ENCODE results near the gene OPN4.

DNA sequence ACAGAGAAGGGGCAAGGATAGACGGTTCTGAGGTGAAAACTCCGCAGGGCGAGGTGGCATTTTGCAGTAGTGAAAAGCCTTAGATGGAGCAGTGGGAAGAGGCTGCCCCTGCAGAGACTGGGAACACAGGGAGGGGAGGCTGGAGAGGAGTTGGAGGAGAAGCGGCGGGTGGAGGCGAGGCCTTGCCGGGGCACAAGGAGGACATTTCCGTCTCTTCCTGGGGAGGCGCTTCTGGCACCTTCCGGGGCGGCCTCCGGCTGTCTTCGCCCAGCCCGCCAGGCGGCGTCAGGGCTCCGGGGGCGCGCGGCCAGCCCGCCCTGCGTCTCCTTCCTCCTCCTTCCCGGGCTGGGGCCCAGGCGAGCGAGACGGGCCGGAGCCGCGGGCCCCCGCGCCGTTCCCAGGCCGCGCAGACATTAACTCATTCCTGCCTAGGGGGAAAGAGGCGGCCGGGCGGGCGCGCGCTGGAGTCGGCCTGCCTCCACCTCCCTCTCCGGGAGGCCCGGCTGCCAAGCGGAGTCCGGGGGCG lies 56.7 kb downstream of the OPN4 start:
- TF ChIP-seq, protein P1, sequence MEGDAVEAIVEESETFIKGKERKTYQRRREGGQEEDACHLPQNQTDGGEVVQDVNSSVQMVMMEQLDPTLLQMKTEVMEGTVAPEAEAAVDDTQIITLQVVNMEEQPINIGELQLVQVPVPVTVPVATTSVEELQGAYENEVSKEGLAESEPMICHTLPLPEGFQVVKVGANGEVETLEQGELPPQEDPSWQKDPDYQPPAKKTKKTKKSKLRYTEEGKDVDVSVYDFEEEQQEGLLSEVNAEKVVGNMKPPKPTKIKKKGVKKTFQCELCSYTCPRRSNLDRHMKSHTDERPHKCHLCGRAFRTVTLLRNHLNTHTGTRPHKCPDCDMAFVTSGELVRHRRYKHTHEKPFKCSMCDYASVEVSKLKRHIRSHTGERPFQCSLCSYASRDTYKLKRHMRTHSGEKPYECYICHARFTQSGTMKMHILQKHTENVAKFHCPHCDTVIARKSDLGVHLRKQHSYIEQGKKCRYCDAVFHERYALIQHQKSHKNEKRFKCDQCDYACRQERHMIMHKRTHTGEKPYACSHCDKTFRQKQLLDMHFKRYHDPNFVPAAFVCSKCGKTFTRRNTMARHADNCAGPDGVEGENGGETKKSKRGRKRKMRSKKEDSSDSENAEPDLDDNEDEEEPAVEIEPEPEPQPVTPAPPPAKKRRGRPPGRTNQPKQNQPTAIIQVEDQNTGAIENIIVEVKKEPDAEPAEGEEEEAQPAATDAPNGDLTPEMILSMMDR (IDR thresholded peaks at IDR 0.05): peak; percentile 84 to 97 (median 95)
- TF ChIP-seq POLR2A (IDR thresholded peaks at IDR 0.05) (peak; percentile 75), EP300 (IDR thresholded peaks at IDR 0.05) (no peak)

Data from ovary (tissue), 3 donors.